Calu3 (cell line): ENCODE results near the gene GRK5. TPM values are rescaled to one million over a fixed set of nuclear protein-coding genes. Genes with fewer than 3 reads are reported as not detected.

ENCODE experiments used
- BruUV-seq: library from RNA; stranded (reverse); fragments of 400-500 nt; replicated peaks from 2 replicates; lab custom pipeline; 2021; lab: Mats Ljungman, UMichigan
- CTCF ChIA-PET: fragments of 300-600 bp; sonication (Branson Sonifier 250); formaldehyde crosslinking; loops from one replicate; lab custom pipeline; 2022; ENCODE audit warnings: antibody characterized with exemption; lab: Charles Lee
- DNase-seq: peaks from one replicate; pipeline ENCODE4 v3.0.0; 2022
- H3K27ac Mint-ChIP-seq: one replicate; pipeline ENCODE4 v1.8.0; 2022; ENCODE audit warnings: mixed read lengths; ENCODE audit not compliant: unreplicated experiment
- H3K27me3 Mint-ChIP-seq: one replicate; pipeline ENCODE4 v1.8.0; 2022; ENCODE audit warnings: mixed read lengths; ENCODE audit not compliant: unreplicated experiment
- H3K36me3 Mint-ChIP-seq: one replicate; pipeline ENCODE4 v1.8.0; 2022; ENCODE audit warnings: mild to moderate bottlenecking, moderate library complexity, mixed read lengths; ENCODE audit not compliant: insufficient read depth, unreplicated experiment
- H3K4me1 Mint-ChIP-seq: one replicate; pipeline ENCODE4 v1.8.0; 2022; ENCODE audit warnings: mild to moderate bottlenecking, low read depth, mixed read lengths; ENCODE audit not compliant: unreplicated experiment
- H3K4me3 Mint-ChIP-seq: one replicate; pipeline ENCODE4 v1.8.0; 2022; ENCODE audit warnings: mild to moderate bottlenecking, low read depth, moderate library complexity, mixed read lengths; ENCODE audit not compliant: unreplicated experiment
- H3K9me3 Mint-ChIP-seq: one replicate; pipeline ENCODE4 v1.8.0; 2022; ENCODE audit warnings: low read depth, mixed read lengths; ENCODE audit not compliant: unreplicated experiment
- intact Hi-C: fragments of 100-400 bp; cut with micrococcal nuclease; formaldehyde crosslinking; loops from one replicate; pipeline ENCODE4 v1.10.0; 2022; ENCODE audit not compliant: unreplicated experiment
- total RNA-seq: library from RNA; stranded (reverse); gene quantifications from 2 replicates; pipeline ENCODE4 v1.2.3, GENCODE V29; 2022
- TF ChIP-seq, protein P1 (sequence below): fragments of 200-600 bp; IDR thresholded peaks from one replicate; pipeline ENCODE4 v1.8.0; 2022; ENCODE audit warnings: antibody characterized with exemption; ENCODE audit not compliant: unreplicated experiment

The GRK5 gene
- total RNA-seq, 1 experiment from 2014 or later = 4.4 TPM

GRCh38 chr10:119417852-119418251, 210.5 kb downstream of the GRK5 start:
- Mint-ChIP-seq H3K4me3 (no peak overlapping the region), H3K36me3 (no peaks in the 10 kb centered on the region), H3K27me3 (peaks cover 14% of the 10 kb centered on the region), H3K4me1 (no peaks in the 10 kb centered on the region), H3K9me3 (no peaks in the 10 kb centered on the region), H3K27ac (no peak overlapping the region)
- TF ChIP-seq, protein P1, sequence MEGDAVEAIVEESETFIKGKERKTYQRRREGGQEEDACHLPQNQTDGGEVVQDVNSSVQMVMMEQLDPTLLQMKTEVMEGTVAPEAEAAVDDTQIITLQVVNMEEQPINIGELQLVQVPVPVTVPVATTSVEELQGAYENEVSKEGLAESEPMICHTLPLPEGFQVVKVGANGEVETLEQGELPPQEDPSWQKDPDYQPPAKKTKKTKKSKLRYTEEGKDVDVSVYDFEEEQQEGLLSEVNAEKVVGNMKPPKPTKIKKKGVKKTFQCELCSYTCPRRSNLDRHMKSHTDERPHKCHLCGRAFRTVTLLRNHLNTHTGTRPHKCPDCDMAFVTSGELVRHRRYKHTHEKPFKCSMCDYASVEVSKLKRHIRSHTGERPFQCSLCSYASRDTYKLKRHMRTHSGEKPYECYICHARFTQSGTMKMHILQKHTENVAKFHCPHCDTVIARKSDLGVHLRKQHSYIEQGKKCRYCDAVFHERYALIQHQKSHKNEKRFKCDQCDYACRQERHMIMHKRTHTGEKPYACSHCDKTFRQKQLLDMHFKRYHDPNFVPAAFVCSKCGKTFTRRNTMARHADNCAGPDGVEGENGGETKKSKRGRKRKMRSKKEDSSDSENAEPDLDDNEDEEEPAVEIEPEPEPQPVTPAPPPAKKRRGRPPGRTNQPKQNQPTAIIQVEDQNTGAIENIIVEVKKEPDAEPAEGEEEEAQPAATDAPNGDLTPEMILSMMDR = no peak
- CTCF ChIA-PET = interaction anchor here (1.3 kb wide), 1 partner anchor 218 kb away, joined by 3 read pairs; no protein-coding TSS in a partner anchor
- intact Hi-C loops = loop anchor here (1.0 kb wide), 1 partner anchor 219 kb away; no protein-coding TSS in a partner anchor
- BruUV-seq = no TSS peak
- DNase-seq = no peak

DNA sequence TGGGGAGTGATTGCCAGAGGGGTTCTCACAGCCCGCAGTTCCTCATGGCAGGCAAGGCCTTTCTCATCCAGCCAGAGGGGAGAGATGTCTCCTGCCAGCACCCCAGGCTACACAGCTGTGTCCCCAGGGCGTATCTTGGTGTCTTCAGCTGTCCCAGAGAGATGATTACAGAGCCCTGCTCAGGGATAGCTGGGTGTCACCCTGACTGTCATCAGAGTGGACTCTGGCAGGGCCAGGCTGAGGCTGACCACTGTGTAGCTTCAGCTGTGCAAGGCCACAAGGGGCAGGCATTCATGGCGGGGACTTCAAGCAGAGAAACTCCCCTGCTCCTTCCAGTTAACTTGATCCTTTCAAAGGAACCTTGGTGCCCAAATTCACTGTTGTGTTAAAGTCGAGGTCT, 211.0 kb downstream of the GRK5 start:
- Mint-ChIP-seq H3K27ac (no peak overlapping the region), H3K9me3 (no peaks in the 10 kb centered on the region), H3K4me1 (no peaks in the 10 kb centered on the region), H3K36me3 (no peaks in the 10 kb centered on the region), H3K4me3 (no peak overlapping the region), H3K27me3 (peaks cover 14% of the 10 kb centered on the region)
- TF ChIP-seq, protein P1 = no peak
- no peak for DNase-seq
- intact Hi-C loops = no loop called here
- CTCF ChIA-PET = interaction anchor here (1.3 kb wide), 1 partner anchor 219 kb away, joined by 3 read pairs; no protein-coding TSS in a partner anchor
- BruUV-seq = no TSS peak

DNA sequence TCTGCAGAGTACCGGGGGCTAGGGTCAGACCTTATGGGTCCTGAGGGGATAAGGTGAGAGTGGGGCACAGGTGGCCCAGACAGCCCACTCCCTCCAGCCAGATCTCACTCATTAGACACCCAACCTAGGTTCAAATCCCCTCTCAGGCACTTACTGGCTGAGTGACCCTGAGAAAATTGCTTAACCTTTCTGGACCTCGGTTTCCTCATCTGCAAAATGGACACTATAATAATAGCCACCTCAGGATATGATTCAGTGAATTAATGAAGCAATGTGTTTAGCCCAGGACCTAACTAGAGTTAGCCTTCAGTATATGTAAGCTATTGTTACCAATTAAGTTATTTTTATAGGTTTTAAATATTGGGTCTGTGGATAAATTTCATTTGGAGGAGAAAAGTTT, 212.6 kb downstream of the GRK5 start:
- Mint-ChIP-seq H3K27me3 (peaks cover 14% of the 10 kb centered on the region), H3K9me3 (no peaks in the 10 kb centered on the region), H3K36me3 (no peaks in the 10 kb centered on the region), H3K4me3 (no peak overlapping the region), H3K27ac (no peak overlapping the region), H3K4me1 (no peaks in the 10 kb centered on the region)
- no peak for DNase-seq
- intact Hi-C loops = no loop called here
- BruUV-seq = no TSS peak
- TF ChIP-seq, protein P1 = no peak
- CTCF ChIA-PET = interaction anchor here (0.5 kb wide), 1 partner anchor 130 kb away, joined by 6 read pairs; no protein-coding TSS in a partner anchor

DNA sequence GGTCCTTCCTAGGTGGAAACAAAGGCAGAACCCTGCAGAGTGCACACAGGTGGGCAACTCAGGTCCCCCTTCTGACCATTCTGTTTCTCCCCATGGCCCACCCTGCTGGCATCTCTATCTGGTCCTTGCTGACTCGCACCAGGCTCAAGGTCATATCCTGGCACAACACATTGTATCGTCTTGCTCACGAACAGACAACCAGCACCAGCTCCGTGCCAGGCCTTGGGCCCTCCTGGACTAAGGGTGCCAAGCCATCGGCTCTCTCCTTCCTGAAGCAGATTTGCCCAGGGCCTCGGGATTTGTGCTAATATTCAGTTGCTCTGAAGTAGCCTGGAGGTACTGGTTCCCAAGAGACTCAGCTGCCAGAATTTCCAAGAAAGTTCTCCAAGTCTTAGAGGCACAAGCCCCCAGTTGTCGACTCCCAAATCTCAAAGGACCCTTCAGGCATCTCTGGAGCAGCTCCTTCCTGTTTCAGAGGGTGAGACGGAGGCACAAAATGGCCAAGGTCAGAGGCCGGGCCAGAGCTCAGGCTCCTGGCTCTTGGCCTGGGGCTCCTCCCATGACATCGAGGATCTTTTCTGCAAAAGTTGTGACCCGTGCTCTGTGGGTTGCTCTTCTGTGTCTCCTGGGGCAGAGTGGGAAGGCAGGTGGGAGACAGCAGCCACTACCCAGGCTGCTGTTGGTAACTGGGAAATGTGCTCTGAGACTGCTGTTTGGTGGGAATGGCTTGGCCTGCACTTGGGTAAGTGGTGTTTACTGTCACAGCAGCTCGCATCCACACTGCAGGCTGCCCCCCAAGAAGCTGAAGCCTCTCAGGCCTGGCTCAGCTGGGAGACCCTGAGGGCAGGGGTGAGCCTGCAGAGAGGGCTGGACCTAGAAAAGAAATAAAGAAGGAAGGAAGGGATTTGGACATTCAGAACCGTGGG, 213.8 kb downstream of the GRK5 start:
- CTCF ChIA-PET = no interaction called here
- Mint-ChIP-seq H3K27ac (no peak overlapping the region), H3K4me1 (no peaks in the 10 kb centered on the region), H3K36me3 (no peaks in the 10 kb centered on the region), H3K9me3 (no peaks in the 10 kb centered on the region), H3K4me3 (no peak overlapping the region), H3K27me3 (peaks cover 14% of the 10 kb centered on the region)
- no peak for DNase-seq
- BruUV-seq = no TSS peak
- intact Hi-C loops = no loop called here
- TF ChIP-seq, protein P1 = no peak
